Smooth muscle cell (in vitro differentiated cells): ENCODE results near the gene BSPRY. TPM values are rescaled to one million over a fixed set of nuclear protein-coding genes. Genes with fewer than 3 reads are reported as not detected.
A peak's percentile ranks its signal among the peaks of the same experiment; 100 is the strongest.

Source experiments
- DNase-seq: peaks from one replicate; lab custom pipeline; 2025; ENCODE audit not compliant: unreplicated experiment; lab: John Stamatoyannopoulos, UW
- H2AFZ ChIP-seq: fragments of 200-600 bp; sonication (generic); 2 replicates; pipeline ENCODE4 v1.6.0; 2016; ENCODE audit warnings: antibody characterized with exemption, low read depth, mild to moderate bottlenecking
- H3F3A ChIP-seq: fragments of 200-600 bp; sonication (generic); 2 replicates; pipeline ENCODE4 v1.6.0; 2017; ENCODE audit warnings: antibody characterized with exemption, low read depth
- H3K27ac ChIP-seq: fragments of 200-600 bp; sonication (generic); 2 replicates; pipeline ENCODE4 v1.5.1; 2016; ENCODE audit warnings: low read depth, mild to moderate bottlenecking
- H3K27me3 ChIP-seq: fragments of 200-600 bp; sonication (generic); 2 replicates; pipeline ENCODE4 v1.6.1; 2016; ENCODE audit warnings: low read depth, mild to moderate bottlenecking
- H3K36me3 ChIP-seq: fragments of 200-600 bp; sonication (generic); 2 replicates; pipeline ENCODE4 v1.5.1; 2016; ENCODE audit warnings: low read depth
- H3K4me1 ChIP-seq: fragments of 200-600 bp; sonication (generic); 2 replicates; pipeline ENCODE4 v1.5.1; 2016; ENCODE audit warnings: low read depth
- H3K4me2 ChIP-seq: fragments of 200-600 bp; sonication (generic); 2 replicates; pipeline ENCODE4 v1.6.0; 2016; ENCODE audit warnings: mild to moderate bottlenecking
- H3K4me3 ChIP-seq: fragments of 200-600 bp; sonication (generic); 2 replicates; pipeline ENCODE4 v1.5.1; 2016; ENCODE audit warnings: mild to moderate bottlenecking
- H3K79me2 ChIP-seq: fragments of 200-600 bp; sonication (generic); 2 replicates; pipeline ENCODE4 v1.6.0; 2016; ENCODE audit warnings: low read depth, mild to moderate bottlenecking
- H3K9ac ChIP-seq: fragments of 200-600 bp; sonication (generic); 2 replicates; pipeline ENCODE4 v1.6.0; 2016; ENCODE audit warnings: low read depth
- H3K9me3 ChIP-seq: fragments of 200-600 bp; sonication (generic); replicated peaks from 2 replicates; pipeline ENCODE4 v1.5.1; 2016; ENCODE audit warnings: low read depth
- H4K20me1 ChIP-seq: fragments of 200-600 bp; sonication (generic); 2 replicates; pipeline ENCODE4 v1.6.0; 2016; ENCODE audit warnings: low read depth
- CTCF ChIP-seq: fragments of 200-600 bp; sonication (generic); IDR thresholded peaks from 2 replicates; pipeline ENCODE4 v1.5.1; 2017; ENCODE audit warnings: borderline replicate concordance, mild to moderate bottlenecking, antibody characterized with exemption; ENCODE audit not compliant: insufficient read depth, poor library complexity, severe bottlenecking
- WGBS: methylation state at CpG from one replicate; pipeline ENCODE4 v1.1.7; 2016; ENCODE audit warnings: low lambda C conversion rate; 5-methylcytosine and 5-hydroxymethylcytosine counted together
- polyA plus RNA-seq: library from polyadenylated mRNA; unstranded; fragments of >200 nt; fragmentation: Nextera tagmentation; extraction: Ambion mirVana; gene quantifications from 2 replicates; pipeline ENCODE4 v1.2.1, GENCODE V29; 2016
- total RNA-seq: library from RNA; depleted of rRNA; stranded (reverse); fragments of >200 nt; gene quantifications from 2 replicates; pipeline ENCODE4 v1.2.3, GENCODE V29; 2014

BSPRY gene
- total and polyA plus RNA-seq, 2 experiments from 2014 or later = 0.27 to 0.36 TPM

GRCh38 chr9:113343732-113344231, 5.6 kb upstream of the BSPRY start:
- Histone ChIP-seq H3K27me3 (peaks cover 5% of the 10 kb centered on the region), H3K4me3 (no peak overlapping the region), H3K4me2 (no peak overlapping the region), H3K27ac (peak overlapping the region; percentile 47), H3F3A (peaks cover 5% of the 10 kb centered on the region), H3K4me1 (peaks cover 3% of the 10 kb centered on the region), H3K9ac (no peak overlapping the region), H3K79me2 (no peaks in the 10 kb centered on the region), H3K9me3 (no peaks in the 10 kb centered on the region), H2AFZ (no peak overlapping the region), H4K20me1 (no peaks in the 10 kb centered on the region), H3K36me3 (no peaks in the 10 kb centered on the region)
- peak; percentile 50 for DNase-seq
- TF ChIP-seq CTCF = no peak
- 26% methylated on average over 1 of the region's 1 CpG for WGBS

GRCh38 chr9:113345190-113345589, 4.2 kb upstream of the BSPRY start:
- Histone ChIP-seq H2AFZ (no peak overlapping the region), H3K4me1 (no peaks in the 10 kb centered on the region), H3K9me3 (no peaks in the 10 kb centered on the region), H3K4me3 (no peak overlapping the region), H3F3A (peaks cover 5% of the 10 kb centered on the region), H3K36me3 (no peaks in the 10 kb centered on the region), H3K27ac (no peak overlapping the region), H3K79me2 (no peaks in the 10 kb centered on the region), H3K4me2 (no peak overlapping the region), H3K9ac (no peak overlapping the region), H3K27me3 (peaks cover 16% of the 10 kb centered on the region), H4K20me1 (no peaks in the 10 kb centered on the region)
- TF ChIP-seq CTCF = no peak
- 72% methylated on average over 2 of the region's 2 CpGs for WGBS
- DNase-seq = no peak

- no peak for DNase-seq
- 67% methylated on average over 1 of the region's 1 CpG for WGBS
- Histone ChIP-seq H3K79me2 (no peaks in the 10 kb centered on the region), H2AFZ (no peak overlapping the region), H4K20me1 (no peaks in the 10 kb centered on the region), H3K9ac (no peak overlapping the region), H3K4me2 (no peak overlapping the region), H3K36me3 (no peaks in the 10 kb centered on the region), H3K9me3 (no peaks in the 10 kb centered on the region), H3K27ac (no peak overlapping the region), H3F3A (peaks cover 5% of the 10 kb centered on the region), H3K27me3 (peaks cover 21% of the 10 kb centered on the region), H3K4me3 (no peak overlapping the region), H3K4me1 (no peaks in the 10 kb centered on the region)
- no peak for TF ChIP-seq CTCF
These were observed 3.7 kb upstream of the BSPRY start for GRCh38 chr9:113345671-113346070.

GRCh38 chr9:113348437-113348836, 904 bp upstream of the BSPRY start:
- Histone ChIP-seq H3K9me3 (no peaks in the 10 kb centered on the region), H3K27ac (no peak overlapping the region), H3K4me2 (no peak overlapping the region), H4K20me1 (no peaks in the 10 kb centered on the region), H3K79me2 (no peaks in the 10 kb centered on the region), H2AFZ (no peak overlapping the region), H3K9ac (no peak overlapping the region), H3K27me3 (peaks cover 35% of the 10 kb centered on the region), H3K36me3 (no peaks in the 10 kb centered on the region), H3F3A (peaks cover 5% of the 10 kb centered on the region), H3K4me3 (no peak overlapping the region), H3K4me1 (no peaks in the 10 kb centered on the region)
- TF ChIP-seq CTCF = no peak
- no peak for DNase-seq
- WGBS = 86% methylated on average over 3 of the region's 3 CpGs
